ENCODE data around the gene ADAMTS19. TPM values are rescaled to one million over a fixed set of nuclear protein-coding genes. Genes with fewer than 3 reads are reported as not detected.

Gene ADAMTS19, protein sequence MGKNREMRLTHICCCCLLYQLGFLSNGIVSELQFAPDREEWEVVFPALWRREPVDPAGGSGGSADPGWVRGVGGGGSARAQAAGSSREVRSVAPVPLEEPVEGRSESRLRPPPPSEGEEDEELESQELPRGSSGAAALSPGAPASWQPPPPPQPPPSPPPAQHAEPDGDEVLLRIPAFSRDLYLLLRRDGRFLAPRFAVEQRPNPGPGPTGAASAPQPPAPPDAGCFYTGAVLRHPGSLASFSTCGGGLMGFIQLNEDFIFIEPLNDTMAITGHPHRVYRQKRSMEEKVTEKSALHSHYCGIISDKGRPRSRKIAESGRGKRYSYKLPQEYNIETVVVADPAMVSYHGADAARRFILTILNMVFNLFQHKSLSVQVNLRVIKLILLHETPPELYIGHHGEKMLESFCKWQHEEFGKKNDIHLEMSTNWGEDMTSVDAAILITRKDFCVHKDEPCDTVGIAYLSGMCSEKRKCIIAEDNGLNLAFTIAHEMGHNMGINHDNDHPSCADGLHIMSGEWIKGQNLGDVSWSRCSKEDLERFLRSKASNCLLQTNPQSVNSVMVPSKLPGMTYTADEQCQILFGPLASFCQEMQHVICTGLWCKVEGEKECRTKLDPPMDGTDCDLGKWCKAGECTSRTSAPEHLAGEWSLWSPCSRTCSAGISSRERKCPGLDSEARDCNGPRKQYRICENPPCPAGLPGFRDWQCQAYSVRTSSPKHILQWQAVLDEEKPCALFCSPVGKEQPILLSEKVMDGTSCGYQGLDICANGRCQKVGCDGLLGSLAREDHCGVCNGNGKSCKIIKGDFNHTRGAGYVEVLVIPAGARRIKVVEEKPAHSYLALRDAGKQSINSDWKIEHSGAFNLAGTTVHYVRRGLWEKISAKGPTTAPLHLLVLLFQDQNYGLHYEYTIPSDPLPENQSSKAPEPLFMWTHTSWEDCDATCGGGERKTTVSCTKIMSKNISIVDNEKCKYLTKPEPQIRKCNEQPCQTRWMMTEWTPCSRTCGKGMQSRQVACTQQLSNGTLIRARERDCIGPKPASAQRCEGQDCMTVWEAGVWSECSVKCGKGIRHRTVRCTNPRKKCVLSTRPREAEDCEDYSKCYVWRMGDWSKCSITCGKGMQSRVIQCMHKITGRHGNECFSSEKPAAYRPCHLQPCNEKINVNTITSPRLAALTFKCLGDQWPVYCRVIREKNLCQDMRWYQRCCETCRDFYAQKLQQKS
- total RNA-seq: not detected
- long read RNA-seq: 0 reads

DNA sequence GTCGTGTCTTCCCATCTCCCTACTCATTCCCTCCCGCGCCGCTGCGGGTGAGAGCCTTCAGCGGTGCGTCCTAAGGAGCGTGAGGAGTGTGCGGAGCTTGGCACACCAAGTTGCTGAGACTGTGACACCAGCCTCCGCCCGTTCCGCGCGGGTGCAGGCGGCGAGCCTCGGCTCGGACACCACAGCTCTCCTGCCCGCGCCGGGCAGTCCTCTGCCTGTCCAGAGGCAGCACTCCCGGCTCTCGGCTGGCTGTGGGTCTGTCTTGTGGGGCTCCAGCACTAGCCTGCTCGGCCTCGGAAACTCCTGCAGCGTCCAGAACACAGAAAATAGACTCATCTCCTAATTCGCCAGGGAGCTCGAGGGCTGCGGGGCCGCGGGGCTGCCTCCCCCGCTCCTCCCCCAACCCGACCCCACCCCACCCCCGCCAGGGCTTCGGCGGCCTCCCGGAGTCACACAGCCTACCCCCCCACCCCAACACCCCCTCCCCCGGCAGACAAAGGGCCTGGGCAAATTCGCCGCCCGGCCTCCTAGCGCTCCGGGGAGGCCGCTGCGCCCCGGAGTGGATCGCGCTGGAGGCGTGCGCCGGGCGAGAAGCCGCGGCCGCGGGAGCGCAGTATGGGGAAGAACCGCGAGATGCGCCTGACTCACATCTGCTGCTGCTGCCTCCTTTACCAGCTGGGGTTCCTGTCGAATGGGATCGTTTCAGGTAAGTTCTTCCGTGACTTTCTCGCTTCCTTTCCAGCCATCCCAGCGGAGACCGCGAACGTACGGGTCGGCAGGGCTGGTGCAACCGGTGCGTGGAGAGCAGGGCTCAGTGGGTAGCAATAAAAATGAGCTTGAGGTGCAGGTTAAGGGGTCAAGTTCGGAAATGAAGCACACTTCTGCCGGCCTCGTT is at the start of gene ADAMTS19:
Gene ADAMTS19 (plus strand): TSS at position 522 of the 895 bp plus-strand sequence. CDS start 94 bp downstream, at position 616.
- TF ChIP-seq, protein P1, sequence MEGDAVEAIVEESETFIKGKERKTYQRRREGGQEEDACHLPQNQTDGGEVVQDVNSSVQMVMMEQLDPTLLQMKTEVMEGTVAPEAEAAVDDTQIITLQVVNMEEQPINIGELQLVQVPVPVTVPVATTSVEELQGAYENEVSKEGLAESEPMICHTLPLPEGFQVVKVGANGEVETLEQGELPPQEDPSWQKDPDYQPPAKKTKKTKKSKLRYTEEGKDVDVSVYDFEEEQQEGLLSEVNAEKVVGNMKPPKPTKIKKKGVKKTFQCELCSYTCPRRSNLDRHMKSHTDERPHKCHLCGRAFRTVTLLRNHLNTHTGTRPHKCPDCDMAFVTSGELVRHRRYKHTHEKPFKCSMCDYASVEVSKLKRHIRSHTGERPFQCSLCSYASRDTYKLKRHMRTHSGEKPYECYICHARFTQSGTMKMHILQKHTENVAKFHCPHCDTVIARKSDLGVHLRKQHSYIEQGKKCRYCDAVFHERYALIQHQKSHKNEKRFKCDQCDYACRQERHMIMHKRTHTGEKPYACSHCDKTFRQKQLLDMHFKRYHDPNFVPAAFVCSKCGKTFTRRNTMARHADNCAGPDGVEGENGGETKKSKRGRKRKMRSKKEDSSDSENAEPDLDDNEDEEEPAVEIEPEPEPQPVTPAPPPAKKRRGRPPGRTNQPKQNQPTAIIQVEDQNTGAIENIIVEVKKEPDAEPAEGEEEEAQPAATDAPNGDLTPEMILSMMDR (IDR thresholded peaks at IDR 0.05): no peak
- H3K27me3 ChIP-seq (ENCODE audit: low read depth): peaks cover 35% of the 10 kb centered on the region
- ATAC-seq (peak; percentile 51 to 65), DNase-seq (no peak)
- intact Hi-C loops (cut with DNase I): no loop called here
- H3K4me1 ChIP-seq: peaks cover 4% of the 10 kb centered on the region
- no peak within 1 kb of the TSS for H3K27ac ChIP-seq
- no peaks in the 10 kb centered on the region for H3K9me3 ChIP-seq
- H3K4me3 ChIP-seq: peak within 1 kb of the TSS; percentile 45
- H3K36me3 ChIP-seq: no peaks in the 10 kb centered on the region

DNA sequence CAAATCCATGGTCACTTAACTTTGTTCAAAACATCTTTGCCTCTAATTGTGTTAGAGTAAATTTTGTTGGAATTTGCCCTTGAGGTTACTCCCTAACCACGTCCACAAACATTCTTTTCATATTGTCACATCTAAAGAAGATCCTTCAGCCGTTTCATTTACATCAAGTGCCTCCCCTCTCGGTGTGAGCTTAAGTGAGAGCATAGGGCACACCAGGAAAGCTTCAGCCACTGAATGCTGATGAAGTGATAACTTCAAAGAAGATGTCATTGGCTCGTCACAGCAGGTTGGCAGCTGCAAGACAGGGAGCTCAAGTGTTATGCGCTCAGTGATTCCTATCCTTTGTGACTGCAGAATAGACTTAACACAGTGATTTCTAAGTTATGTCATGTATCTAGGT is 49.6 kb upstream of the ADAMTS19 start:
- no peak overlapping the region for H3K27ac ChIP-seq
- TF ChIP-seq, protein P1 (IDR thresholded peaks at IDR 0.05): no peak
- no peaks in the 10 kb centered on the region for H3K36me3 ChIP-seq
- no peaks in the 10 kb centered on the region for H3K9me3 ChIP-seq
- no peaks in the 10 kb centered on the region for H3K4me1 ChIP-seq
- DNase-seq: no peak
- no peak overlapping the region for H3K4me3 ChIP-seq
- no peak for ATAC-seq
- H3K27me3 ChIP-seq (ENCODE audit: low read depth): no peaks in the 10 kb centered on the region
- intact Hi-C loops (cut with DNase I): no loop called here

DNA sequence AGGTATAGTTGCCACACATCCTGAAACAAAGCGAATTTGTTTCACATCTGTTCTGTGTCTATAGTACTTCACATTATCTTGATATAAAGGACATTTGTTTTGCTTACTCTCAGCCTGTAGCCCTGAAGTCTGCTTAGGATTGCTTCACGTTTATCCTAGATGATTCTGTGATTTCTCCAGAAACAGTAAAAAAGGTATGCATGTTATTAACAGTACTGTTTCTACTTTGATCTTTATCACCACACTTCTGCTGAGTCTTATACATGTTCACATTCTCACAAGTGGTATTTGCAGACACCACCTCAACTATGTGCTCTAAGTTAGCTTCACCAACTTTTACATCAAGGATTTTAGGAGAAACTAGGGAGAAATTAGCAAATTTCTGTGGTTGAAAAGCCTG is 47.4 kb upstream of the ADAMTS19 start:
- no peaks in the 10 kb centered on the region for H3K36me3 ChIP-seq
- H3K4me1 ChIP-seq: no peaks in the 10 kb centered on the region
- intact Hi-C loops (cut with DNase I): no loop called here
- no peak overlapping the region for H3K27ac ChIP-seq
- TF ChIP-seq, protein P1 (IDR thresholded peaks at IDR 0.05): no peak
- no peaks in the 10 kb centered on the region for H3K27me3 ChIP-seq (ENCODE audit: low read depth)
- H3K4me3 ChIP-seq: no peak overlapping the region
- no peaks in the 10 kb centered on the region for H3K9me3 ChIP-seq
- no peak for ATAC-seq
- no peak for DNase-seq

DNA sequence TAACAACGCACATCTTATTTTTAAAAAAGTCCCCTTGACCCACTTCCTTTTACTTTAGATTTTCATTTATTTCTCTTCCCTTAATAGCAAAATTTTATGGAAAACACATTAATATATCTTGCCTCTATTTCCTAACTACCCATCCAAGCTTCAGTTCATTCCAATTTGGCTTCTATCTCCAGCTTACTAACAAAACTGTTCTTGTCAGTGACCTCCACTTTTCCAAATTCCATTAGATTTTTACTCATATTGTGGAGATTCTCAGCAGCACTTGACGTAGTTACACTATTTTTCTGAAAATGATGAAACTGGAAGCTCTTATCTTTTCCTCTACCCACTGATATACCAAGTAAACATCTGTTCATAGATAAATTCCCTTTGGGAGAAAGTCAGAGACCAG is 46.5 kb upstream of the ADAMTS19 start:
- no peaks in the 10 kb centered on the region for H3K27me3 ChIP-seq (ENCODE audit: low read depth)
- H3K27ac ChIP-seq: no peak overlapping the region
- DNase-seq (no peak), ATAC-seq (no peak)
- no peaks in the 10 kb centered on the region for H3K4me1 ChIP-seq
- no peaks in the 10 kb centered on the region for H3K9me3 ChIP-seq
- intact Hi-C loops (cut with DNase I): no loop called here
- no peaks in the 10 kb centered on the region for H3K36me3 ChIP-seq
- TF ChIP-seq, protein P1 (IDR thresholded peaks at IDR 0.05): no peak
- no peak overlapping the region for H3K4me3 ChIP-seq

Data from lower lobe of right lung (tissue), 2 donors.